ENCODE results near the gene HMSD.

The HMSD gene

GRCh38 chr18:63994783-63995399, 45.8 kb downstream of the HMSD start:
- no peak for DNase-seq (ENCODE audit: low spot score)

GRCh38 chr18:63997041-63997440, 47.9 kb downstream of the HMSD start:
- DNase-seq (ENCODE audit: low spot score) = no peak

GRCh38 chr18:63997606-63998005, 48.5 kb downstream of the HMSD start:
- no peak for DNase-seq (ENCODE audit: low spot score)

- no peak for DNase-seq (ENCODE audit: low spot score)
Measured at GRCh38 chr18:63999871-64000270, 50.8 kb downstream of the HMSD start.

- DNase-seq (ENCODE audit: low spot score) = no peak
Measured at GRCh38 chr18:64002581-64002980, 53.5 kb downstream of the HMSD start.

GRCh38 chr18:64009305-64009704, 60.2 kb downstream of the HMSD start:
- no peak for DNase-seq (ENCODE audit: low spot score)

All from left forelimb (tissue), 1 donor.